RWPE2 (cell line): ENCODE results near the gene GALNT2.

Experiments used
- ATAC-seq: fragments of 200-7000 bp; cut with Tn5 transposase; 3 replicates; pipeline ENCODE4 v1.9.1; 2021; ENCODE audit warnings: low read depth
- DNase-seq: peaks from one replicate; pipeline ENCODE4 v3.0.0-alpha.2; 2020; ENCODE audit warnings: low spot score
- H3K27ac ChIP-seq: fragments of 450-650 bp; 2 replicates; pipeline ENCODE4 v1.5.1; 2017; ENCODE audit warnings: mild to moderate bottlenecking; ENCODE audit not compliant: poor library complexity, severe bottlenecking
- H3K27me3 ChIP-seq: fragments of 250-450 bp; sonication (Bioruptor Pico); 2 replicates; pipeline ENCODE4 v1.5.1; 2021; ENCODE audit warnings: mild to moderate bottlenecking, moderate library complexity; ENCODE audit not compliant: insufficient read depth, poor library complexity, severe bottlenecking
- H3K36me3 ChIP-seq: fragments of 250-450 bp; sonication (Bioruptor Pico); 2 replicates; pipeline ENCODE4 v1.5.1; 2020; ENCODE audit warnings: low read depth, mild to moderate bottlenecking, moderate library complexity
- H3K4me1 ChIP-seq: fragments of 250-450 bp; sonication (Bioruptor Pico); 2 replicates; pipeline ENCODE4 v1.5.1; 2021; ENCODE audit warnings: mild to moderate bottlenecking, moderate library complexity; ENCODE audit not compliant: insufficient read depth, poor library complexity, severe bottlenecking
- H3K4me3 ChIP-seq: fragments of 250-450 bp; sonication (Bioruptor Pico); 2 replicates; pipeline ENCODE4 v1.5.1; 2021; ENCODE audit warnings: mild to moderate bottlenecking, moderate library complexity; ENCODE audit not compliant: severe bottlenecking
- H3K9me3 ChIP-seq: fragments of 250-450 bp; sonication (Bioruptor Pico); 2 replicates; pipeline ENCODE4 v1.5.1; 2021; ENCODE audit warnings: mild to moderate bottlenecking, moderate library complexity; ENCODE audit not compliant: severe bottlenecking
- TF ChIP-seq, protein P1 (sequence below): fragments of 450-650 bp; IDR thresholded peaks from one replicate; pipeline ENCODE4 v1.5.1; 2017; ENCODE audit warnings: mild to moderate bottlenecking, moderate library complexity; ENCODE audit not compliant: poor library complexity, severe bottlenecking

Gene GALNT2

GRCh38 chr1:230224101-230224960, 157.3 kb downstream of the GALNT2 start:
- no peaks in the 10 kb centered on the region for H3K36me3 ChIP-seq
- no peaks in the 10 kb centered on the region for H3K9me3 ChIP-seq
- TF ChIP-seq, protein P1, sequence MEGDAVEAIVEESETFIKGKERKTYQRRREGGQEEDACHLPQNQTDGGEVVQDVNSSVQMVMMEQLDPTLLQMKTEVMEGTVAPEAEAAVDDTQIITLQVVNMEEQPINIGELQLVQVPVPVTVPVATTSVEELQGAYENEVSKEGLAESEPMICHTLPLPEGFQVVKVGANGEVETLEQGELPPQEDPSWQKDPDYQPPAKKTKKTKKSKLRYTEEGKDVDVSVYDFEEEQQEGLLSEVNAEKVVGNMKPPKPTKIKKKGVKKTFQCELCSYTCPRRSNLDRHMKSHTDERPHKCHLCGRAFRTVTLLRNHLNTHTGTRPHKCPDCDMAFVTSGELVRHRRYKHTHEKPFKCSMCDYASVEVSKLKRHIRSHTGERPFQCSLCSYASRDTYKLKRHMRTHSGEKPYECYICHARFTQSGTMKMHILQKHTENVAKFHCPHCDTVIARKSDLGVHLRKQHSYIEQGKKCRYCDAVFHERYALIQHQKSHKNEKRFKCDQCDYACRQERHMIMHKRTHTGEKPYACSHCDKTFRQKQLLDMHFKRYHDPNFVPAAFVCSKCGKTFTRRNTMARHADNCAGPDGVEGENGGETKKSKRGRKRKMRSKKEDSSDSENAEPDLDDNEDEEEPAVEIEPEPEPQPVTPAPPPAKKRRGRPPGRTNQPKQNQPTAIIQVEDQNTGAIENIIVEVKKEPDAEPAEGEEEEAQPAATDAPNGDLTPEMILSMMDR: no peak
- DNase-seq: no peak
- no peak overlapping the region for H3K27ac ChIP-seq
- no peaks in the 10 kb centered on the region for H3K4me1 ChIP-seq
- no peak for ATAC-seq
- no peaks in the 10 kb centered on the region for H3K27me3 ChIP-seq
- H3K4me3 ChIP-seq: no peak overlapping the region

DNA sequence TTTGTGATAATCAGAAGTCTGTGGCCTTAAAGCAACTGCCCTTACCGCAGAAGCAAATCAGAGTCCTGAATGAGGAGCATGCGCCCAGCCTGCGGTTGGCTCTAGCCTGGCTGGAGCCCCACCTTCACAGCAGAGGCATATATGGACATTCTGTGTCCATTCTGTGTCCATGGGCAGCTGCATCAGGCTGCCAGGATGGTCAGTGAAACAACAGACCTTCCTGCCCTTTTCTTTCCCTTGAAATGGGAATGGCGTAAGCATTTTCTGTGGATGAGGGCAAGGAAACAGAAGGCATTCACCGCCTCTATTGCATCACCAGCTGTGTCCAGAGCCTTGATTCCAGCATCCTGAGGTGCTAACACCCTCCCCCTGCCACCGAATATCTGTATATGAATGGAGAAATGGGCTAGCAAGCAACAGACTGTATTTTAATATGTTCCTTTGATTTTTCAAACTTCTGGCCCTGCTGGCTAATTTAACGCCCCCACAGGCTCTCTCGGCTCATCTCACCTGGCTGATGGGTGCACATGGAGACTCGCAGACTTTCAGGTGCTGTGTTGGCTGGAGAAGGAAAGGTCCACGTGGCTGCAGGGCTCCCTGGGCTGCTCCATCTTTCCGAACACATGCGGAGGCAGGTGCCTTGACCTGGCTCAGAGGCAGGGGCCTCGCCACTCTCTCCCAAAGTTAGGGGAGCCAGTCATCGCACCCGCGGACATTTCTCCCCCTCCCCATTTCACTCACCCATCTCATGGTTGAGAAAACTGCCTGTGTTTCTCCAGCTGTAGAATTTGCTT, 159.2 kb downstream of the GALNT2 start:
- ATAC-seq: no peak
- TF ChIP-seq, protein P1: no peak

DNA sequence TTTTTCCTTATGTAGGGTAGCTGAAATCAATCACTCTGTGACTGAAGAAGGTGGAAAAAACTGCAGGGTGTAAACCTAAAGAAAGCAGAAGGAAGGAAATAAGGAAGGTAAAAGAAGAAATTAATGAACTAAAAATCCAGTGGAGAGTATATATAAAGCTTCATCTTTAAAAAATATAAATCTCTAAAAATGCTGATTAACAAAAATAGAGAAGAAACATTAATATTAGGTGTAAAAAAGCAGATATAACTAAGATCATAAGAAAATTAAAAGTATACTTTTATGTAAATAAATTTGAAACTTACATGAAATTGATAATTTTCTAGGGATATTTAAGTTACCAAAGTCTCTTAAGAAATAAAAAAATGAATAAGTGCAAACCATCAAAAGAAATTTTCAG, 159.8 kb downstream of the GALNT2 start:
- Histone ChIP-seq H3K27ac (no peak overlapping the region), H3K9me3 (no peaks in the 10 kb centered on the region), H3K4me3 (no peak overlapping the region), H3K4me1 (no peaks in the 10 kb centered on the region), H3K27me3 (no peaks in the 10 kb centered on the region), H3K36me3 (no peaks in the 10 kb centered on the region)
- DNase-seq (no peak), ATAC-seq (no peak)
- TF ChIP-seq, protein P1: no peak

More for the DNA sequence above, 159.2 kb downstream of the GALNT2 start:
- no peaks in the 10 kb centered on the region for H3K9me3 ChIP-seq
- H3K4me3 ChIP-seq: no peak overlapping the region
- no peaks in the 10 kb centered on the region for H3K36me3 ChIP-seq
- no peaks in the 10 kb centered on the region for H3K27me3 ChIP-seq
- DNase-seq: no peak
- H3K27ac ChIP-seq: no peak overlapping the region
- H3K4me1 ChIP-seq: no peaks in the 10 kb centered on the region

GRCh38 chr1:230228236-230228897, 161.3 kb downstream of the GALNT2 start:
- H3K4me1 ChIP-seq: no peaks in the 10 kb centered on the region
- TF ChIP-seq, protein P1: no peak
- no peak overlapping the region for H3K4me3 ChIP-seq
- H3K27me3 ChIP-seq: no peaks in the 10 kb centered on the region
- no peak overlapping the region for H3K27ac ChIP-seq
- DNase-seq (no peak), ATAC-seq (no peak)
- H3K36me3 ChIP-seq: no peaks in the 10 kb centered on the region
- H3K9me3 ChIP-seq: no peaks in the 10 kb centered on the region
